Activated T-helper 1 cell treated with Interleukin-2 at 50 U/mL for 16 hours (primary cell): ENCODE data around the gene EPAS1.

Source experiments
- DNase-seq: peaks from one replicate; pipeline ENCODE4 v3.0.0-alpha.2; 2020; ENCODE audit warnings: low read depth

The EPAS1 gene

DNA sequence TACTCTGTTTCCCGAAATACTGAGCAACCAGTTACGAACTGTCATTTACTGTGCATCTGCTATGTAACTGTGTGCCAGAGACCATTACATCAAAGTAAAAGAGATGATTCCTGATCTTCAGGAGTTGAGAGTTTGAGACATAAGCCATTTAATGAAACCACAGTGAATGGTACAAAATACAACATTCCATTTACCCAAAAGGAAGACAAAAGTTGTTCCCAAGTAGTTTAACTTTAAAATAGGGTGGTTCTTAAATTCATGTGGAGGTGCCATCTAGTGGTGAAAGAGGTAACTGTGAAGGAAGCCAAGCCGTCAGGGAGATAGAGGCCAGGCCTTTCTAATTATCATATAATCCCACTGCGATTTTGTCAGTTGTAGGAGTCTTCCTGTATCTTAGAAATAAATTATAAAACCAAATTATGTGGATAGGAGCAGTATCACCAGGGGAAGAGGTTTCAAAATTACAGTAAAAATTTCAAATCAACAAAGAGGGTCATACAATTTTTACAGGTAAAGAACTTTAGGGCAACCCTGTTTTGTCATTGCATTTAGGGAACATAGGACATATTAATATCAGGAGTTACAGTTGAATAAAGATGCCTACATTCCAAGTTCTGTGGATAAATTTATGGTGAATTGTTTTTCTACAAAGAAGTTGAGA, 67.7 kb downstream of the EPAS1 start:
- no peak for DNase-seq

DNA sequence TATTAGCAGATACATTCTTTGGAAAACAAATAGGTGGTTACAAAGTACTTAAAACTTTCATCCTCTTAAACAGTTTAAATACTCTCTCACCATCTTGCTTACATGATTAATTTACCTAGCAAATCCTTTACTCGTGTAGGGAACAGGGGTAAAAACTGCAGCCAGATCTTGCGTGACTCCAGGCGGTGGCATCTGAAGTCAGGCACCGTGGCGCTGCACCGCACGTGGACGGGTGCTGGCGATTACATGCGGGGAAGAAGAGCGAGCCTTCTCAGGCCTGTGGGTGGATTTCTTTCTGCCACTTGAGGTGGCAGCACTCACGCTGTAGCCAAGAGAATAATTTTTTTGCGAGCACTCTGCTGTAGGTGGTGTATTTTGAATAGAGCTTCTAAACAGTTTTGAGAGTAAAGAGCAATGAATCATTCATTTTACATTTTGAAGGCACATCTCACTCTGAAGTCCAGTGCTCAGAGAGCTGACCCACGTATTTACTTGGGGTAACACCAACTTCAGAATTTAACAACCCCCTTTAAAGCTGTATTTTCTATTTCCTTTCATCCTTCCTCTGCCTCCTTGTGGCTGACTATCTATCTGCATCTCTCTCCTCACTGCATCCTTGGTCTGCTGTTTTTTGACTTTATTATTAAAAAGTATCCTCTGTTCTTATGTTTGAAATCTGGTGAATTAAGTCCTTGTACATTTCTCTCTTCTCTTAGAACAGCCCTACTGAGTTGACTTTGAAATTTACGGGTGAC, 68.9 kb downstream of the EPAS1 start:
- DNase-seq = no peak

DNA sequence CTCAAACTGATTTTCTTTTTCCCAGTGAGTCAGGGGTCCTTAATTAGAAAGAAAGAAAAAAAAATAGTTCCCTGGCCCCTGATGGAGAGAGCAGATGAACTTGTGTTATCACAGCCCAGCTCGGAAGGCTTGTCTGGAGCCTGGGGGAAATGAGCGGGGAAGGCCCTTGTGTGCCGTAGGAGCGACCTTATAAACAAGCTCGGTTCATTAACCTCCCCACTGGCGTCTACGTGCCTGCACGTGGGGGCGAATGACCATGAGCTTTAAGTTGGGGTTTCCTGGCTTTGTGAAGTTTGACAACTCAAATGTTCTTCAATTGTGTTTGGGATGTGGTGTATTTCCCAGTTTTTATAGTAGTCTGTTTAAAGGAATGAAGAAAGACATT, 69.5 kb downstream of the EPAS1 start:
- DNase-seq = no peak

DNA sequence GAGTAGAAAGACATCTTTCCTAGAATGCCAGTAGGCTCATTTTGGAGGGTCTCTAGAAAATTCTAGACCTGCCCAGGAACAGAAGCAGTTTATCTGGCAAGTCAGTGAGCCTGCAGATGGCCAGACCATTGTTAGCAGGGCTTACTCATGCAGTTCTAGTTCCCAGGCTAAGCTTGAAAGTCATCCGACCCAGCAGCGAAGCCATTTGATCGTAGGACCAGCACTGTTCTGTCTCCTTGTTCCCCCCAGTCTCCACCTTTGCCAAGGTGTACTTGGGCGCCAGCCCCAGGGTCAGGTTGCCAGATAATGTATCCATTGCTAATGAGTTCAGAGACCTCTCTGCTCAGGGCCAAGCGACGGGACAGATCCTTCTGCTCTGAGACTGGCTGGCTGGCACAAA, 70.1 kb downstream of the EPAS1 start:
- DNase-seq = no peak

DNA sequence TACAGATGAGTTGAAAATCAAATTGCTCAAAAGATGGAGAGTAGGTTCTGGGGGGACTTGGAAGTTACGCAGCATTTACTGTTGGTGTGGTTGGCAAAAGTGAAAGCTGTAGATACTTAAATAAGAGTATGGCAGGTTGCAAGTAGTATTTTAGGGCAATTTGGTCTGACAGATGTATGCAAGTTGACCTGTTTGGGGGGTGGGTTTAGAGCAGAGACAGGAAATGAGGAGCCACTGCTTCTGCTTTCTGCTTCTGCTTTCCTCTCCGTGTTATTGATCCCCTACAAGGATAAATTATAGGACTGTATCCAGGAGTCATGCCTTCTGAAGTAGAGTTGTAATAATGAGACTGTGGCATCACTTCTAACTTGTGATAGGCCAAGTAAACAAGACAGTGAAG, 71.2 kb downstream of the EPAS1 start:
- DNase-seq = no peak

DNA sequence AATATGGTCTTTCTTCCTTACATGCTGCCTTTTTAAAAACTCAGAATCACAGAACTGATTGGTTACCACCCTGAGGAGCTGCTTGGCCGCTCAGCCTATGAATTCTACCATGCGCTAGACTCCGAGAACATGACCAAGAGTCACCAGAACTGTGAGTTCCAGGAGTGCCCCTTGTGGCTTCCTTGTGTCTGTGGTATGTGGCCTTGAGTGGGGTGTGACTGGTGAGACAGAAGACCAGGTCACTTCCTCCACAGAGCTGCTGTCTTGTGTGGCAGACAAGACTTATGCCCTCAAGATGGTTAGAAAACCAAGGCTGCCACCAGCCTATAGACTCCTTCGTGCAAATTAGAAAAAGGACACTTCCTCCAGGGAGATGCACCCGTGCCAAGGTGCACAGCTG, 72.6 kb downstream of the EPAS1 start:
- DNase-seq = no peak

DNA sequence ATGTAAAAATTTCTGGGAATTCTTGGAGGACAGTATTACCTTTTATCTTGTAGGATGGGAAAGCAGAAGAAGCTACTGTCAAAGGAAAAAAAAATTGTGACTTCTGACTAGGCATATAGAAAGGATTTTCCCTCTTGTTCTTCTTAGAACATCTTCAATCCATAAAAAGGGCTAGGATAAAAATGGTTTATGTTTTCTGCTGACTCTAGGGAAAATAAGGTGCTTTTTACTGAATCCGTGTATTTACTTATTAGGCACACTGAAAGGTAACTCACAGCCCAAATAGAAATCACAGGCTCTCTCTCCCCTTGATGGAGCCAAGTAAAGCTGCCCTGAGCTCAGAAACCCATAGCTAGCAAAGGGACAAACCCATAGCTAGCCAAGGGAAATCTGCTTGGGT, 74.6 kb downstream of the EPAS1 start:
- DNase-seq = no peak

DNA sequence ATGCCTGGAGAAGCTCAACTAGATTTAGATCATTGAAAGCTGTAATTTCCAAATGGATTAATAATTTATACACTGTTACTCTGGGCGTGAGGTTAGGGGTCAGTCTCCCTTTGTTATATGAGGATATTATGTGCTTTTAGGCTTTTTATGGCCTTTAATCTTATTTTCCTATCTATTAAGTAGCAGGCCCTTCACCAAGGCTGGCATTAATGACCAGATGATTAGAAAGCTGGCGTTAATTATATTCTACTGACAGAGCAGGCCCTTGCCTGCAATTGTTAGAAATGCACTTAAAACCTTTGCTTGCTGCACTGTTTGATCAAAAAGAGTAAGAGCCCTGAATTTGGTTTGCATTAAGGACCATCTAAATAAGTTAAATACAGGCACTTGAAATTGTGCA, 75.3 kb downstream of the EPAS1 start:
- no peak for DNase-seq

DNA sequence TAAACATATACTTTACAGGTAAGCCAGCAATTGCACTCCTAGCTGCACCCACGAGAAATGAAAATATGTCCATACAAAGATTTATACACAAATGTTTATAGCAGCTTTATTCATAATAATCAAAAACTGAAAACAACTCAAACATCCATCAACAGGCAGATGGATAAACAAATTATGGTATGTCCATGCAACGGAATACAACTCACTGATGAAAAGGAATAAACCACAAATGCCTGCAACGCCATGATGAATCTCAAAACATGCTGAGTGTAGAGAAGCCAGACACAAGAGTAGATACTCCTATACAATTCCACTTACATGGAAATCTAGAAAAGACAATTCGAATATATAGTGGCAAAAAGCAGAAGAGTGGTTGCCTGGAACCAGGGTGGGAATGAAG, 76.0 kb downstream of the EPAS1 start:
- no peak for DNase-seq

DNA sequence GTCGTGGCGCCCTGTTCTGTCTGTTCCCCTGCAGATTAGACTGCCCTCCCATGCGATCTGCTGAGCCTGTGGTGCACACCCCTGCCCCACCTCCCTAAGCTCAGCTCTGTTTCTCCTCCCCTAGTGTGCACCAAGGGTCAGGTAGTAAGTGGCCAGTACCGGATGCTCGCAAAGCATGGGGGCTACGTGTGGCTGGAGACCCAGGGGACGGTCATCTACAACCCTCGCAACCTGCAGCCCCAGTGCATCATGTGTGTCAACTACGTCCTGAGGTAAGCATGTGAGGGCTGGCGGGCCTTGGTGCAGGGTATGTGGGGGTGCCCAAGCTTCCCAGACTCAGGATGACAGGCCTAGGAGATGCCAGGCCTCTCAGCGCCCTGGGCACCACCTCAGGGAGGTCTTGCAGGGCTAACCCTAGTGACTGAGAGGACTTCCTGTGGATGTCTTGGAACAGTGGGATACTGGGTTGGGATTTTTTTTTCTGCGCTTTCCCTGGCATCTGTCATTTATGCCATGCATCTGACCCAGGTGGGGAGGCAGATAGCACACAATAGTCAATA, 78.4 kb downstream of the EPAS1 start:
- DNase-seq = no peak

DNA sequence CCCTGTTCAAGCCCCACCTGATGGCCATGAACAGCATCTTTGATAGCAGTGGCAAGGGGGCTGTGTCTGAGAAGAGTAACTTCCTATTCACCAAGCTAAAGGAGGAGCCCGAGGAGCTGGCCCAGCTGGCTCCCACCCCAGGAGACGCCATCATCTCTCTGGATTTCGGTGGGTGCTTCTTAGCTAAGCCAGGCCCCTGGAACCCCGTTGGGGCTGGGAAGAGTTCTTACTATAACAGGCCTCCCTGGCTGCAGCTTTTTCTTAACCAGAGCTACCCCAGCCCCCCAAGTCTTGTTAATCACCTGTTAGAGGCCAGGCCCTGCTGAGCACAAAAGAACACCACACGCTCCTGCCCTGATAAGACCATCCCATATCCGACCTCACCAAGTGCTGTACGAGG, 79.4 kb downstream of the EPAS1 start:
- DNase-seq = no peak

DNA sequence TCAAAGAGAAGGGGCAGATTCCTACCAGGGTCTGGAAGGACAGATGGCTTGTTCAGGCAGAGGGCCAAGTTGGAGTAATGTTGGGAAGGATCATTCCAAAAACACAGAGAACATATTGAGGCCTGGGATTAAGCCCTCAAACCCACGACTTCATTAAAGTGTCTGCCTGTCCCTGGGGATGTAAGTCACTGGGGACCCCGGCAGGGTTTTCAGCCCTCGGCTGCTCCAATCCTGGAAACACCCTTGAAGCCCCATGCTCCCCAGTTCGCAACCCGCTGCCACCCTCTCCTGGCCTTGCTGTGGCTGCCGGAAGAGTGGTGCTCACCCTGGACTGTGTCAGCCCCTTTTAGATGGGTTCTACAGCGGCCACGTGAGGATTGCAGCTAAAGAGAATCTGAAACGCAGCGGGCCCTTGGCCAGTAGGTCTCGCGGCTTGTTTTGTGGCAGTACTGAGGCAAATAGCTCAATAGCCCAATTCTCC, 79.9 kb downstream of the EPAS1 start:
- no peak for DNase-seq

DNA sequence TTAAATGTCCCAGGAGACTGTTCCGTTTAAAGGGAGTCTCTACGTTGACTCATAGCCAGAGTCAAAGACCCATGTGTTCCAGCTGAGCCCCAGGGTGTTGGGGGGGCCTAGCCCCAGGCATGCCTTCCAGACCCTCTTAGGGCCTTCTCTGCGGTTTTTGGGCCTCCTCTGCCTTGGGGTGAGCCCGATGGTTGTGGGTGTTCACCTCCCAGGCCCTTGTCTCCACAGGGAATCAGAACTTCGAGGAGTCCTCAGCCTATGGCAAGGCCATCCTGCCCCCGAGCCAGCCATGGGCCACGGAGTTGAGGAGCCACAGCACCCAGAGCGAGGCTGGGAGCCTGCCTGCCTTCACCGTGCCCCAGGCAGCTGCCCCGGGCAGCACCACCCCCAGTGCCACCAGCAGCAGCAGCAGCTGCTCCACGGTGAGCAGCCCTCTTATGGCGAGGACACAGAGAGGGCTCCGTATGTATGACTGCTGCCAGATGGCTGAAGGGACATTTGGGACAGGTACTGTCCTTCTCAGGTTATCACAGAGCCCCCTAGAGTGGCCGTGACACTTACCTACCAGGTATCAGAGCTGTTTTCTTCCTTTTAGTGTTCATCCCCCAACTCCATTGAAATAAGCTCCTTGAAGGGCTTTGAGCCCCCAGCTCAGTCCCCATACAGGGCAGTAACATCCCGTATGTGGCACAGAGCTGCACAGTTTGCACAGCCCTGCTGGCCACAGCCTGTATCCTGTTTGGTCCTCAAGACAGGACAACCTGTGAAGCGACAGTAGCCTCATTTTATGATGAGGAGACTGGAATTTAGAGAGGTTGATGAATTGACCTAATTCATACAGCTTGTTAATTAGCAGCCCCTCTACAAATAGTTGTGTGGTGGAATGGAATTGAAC, 80.7 kb downstream of the EPAS1 start:
- DNase-seq = no peak

DNA sequence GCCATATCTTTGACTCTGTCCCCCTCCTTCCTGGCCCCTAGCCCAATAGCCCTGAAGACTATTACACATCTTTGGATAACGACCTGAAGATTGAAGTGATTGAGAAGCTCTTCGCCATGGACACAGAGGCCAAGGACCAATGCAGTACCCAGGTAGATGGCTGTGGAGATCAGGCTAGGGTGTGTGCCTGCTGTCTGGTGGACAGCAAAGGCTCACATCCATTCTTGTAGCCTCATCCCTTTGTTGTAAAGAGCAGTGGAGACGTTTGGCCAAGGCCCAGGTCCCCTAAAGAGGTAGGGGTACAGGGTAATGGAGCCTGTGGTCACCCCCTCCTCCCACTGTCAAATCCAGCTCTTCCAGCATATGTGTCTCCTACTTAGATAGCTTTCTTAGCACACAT, 81.4 kb downstream of the EPAS1 start:
- DNase-seq = no peak

DNA sequence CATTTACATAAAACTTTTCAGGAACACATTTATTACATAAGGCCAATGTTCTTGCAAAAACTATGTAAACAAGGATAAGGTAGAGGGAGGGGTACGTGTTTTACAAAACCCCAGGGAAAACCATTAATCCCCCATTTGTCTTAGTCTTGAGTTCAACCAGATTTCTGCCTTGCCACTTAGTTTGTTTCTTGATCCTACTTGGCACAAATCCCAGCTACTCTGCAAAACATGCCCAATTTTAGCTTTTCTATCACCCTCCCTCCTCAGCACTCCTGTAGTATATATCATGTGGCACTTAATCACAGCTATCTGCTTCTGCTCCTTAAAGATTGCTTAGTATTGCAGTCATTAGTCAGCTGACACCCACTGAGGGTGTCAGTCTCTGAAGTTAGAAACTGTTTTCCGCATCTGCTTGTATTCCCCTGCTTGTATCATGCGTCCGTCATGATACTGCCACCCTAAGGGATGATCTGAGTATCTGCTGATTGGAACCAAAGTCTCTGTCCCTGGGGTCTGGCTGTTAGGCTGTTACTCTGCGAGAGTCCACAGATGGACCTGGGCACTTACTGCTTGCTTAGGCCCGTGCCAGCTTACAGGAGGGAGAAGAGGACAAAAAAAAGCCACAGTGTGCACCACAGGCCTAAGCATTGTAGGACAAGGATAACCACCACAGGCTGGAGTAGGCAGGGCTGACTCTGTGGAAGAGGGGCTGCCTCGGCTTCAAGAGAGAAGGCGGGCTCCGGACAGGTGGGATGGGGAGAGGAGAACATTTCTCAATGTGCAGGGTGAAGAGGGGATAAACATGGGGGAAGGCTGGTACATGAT, 82.2 kb downstream of the EPAS1 start:
- no peak for DNase-seq

DNA sequence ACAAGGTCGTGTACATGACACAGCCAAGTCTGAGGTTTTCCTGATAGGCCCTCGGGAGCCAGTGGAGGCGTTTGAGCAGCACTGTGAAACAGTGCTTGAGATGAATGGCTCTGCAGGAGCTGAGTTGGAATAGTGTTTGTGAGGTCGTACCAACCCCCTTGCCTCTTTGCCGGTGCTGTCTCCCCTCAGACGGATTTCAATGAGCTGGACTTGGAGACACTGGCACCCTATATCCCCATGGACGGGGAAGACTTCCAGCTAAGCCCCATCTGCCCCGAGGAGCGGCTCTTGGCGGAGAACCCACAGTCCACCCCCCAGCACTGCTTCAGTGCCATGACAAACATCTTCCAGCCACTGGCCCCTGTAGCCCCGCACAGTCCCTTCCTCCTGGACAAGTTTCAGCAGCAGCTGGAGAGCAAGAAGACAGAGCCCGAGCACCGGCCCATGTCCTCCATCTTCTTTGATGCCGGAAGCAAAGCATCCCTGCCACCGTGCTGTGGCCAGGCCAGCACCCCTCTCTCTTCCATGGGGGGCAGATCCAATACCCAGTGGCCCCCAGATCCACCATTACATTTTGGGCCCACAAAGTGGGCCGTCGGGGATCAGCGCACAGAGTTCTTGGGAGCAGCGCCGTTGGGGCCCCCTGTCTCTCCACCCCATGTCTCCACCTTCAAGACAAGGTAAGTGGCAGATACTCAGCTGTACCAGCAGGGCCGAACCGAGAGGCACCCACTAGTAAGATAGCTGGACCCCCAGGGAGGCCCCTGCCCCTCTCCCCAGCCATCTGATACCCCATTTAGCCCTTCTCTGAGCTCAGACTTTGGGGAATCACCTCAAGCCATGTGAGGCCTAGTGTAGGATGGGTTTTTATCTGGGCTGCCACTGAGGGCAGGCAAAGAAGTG, 83.1 kb downstream of the EPAS1 start:
- no peak for DNase-seq

DNA sequence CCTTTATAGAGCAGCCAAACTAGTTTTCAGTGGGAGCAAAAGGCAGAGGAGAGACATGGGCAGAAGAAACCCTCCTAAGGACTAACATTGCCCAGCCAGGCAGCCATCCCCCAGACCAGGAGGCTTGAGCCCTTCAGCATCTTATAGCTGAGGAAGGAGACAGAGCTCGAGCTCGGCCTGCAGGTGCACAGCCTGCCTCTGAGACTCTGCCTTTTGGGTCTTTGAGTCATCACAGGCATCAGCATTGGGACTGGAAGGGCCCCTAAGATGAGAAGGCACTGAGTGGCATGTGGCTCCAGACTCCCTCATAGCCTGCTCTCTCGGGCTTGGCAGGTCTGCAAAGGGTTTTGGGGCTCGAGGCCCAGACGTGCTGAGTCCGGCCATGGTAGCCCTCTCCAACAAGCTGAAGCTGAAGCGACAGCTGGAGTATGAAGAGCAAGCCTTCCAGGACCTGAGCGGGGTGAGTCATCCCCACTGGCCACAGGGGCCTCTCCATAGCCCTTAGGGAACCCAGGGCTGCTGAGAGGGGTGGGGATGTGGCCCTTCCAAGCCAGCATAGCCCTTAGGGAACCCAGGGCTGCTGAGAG, 84.1 kb downstream of the EPAS1 start:
- no peak for DNase-seq

DNA sequence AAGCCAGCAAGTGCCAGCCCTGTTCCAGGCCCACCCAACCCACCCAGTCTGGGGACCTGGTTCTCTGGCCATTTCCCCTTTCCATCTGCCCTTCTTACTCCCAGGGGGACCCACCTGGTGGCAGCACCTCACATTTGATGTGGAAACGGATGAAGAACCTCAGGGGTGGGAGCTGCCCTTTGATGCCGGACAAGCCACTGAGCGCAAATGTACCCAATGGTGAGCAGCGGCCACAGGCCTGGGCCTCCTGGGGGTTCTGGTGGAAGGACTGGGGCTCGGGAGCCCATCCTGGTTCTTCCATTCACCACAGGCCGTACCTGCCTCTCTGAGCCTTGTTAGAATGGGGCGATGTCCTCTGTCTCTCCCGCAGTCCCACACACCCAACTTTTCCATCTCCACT, 84.7 kb downstream of the EPAS1 start:
- no peak for DNase-seq

DNA sequence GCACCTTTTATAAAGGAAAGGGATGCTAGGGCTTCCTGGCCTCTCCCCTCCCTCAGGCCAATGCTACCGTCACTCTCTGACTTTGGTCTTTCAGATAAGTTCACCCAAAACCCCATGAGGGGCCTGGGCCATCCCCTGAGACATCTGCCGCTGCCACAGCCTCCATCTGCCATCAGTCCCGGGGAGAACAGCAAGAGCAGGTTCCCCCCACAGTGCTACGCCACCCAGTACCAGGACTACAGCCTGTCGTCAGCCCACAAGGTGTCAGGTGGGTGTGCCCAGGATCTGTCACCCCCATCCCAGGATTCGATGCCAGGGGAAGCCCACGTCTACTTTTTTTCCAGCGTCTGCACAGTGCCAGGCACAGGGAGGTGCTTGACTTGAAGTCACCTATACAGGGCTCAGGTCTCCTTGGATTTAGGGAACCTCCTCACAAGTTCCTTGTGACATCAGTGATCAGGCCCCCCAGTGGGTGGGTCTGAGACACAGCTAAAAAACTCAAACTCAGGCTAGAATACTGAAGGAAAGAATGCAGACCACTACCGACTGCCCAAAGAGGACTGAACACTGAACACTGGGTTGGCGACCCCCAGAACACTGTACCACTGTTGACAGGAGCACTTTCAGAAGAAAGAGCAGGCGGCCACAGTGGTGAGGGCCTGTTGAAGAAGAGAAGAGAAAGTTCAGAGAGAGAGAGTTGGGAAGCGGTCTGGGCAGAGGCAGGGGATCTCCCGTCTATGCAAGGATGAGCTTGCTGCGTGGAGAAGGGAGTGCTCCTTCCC, 85.3 kb downstream of the EPAS1 start:
- no peak for DNase-seq

DNA sequence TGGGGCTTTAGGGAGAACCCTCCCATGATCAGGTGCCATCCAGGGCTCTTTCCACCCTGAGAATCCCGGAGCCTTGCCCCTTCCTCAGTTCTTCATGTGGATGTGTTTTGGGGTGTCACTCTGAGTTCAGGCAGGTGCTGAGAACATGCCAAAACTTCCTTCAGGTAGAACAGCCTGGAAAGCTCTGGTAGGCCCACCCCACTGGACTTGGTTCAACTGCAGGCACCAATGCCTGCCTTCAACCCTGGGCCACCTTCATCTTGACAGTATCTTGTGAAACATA, 85.8 kb downstream of the EPAS1 start:
- DNase-seq = no peak
